K562 (cell line): ENCODE measurements around the gene FOXJ2.

Experiments
- COPS2 ChIP-seq: fragments of 450-650 bp; conservative IDR thresholded peaks from 2 replicates; pipeline ENCODE4 v1.6.1; 2016; ENCODE audit warnings: mild to moderate bottlenecking, moderate library complexity
- E2F1 ChIP-seq: sonication (generic); formaldehyde crosslinking; IDR thresholded peaks from 2 replicates; pipeline ENCODE4 v1.8.1; 2023; ENCODE audit warnings: mild to moderate bottlenecking, missing genetic modification reagents, moderate library complexity
- ELF4 ChIP-seq: fragments of 450-650 bp; formaldehyde crosslinking; IDR thresholded peaks from 2 replicates; pipeline ENCODE4 v1.4.0; 2022; ENCODE audit warnings: missing genetic modification characterization
- HEY1 ChIP-seq: fragments of 250-450 bp; sonication (Bioruptor Pico); IDR thresholded peaks from 2 replicates; pipeline ENCODE4 v1.5.0; 2020; ENCODE audit warnings: mild to moderate bottlenecking, moderate library complexity, borderline replicate concordance
- JUNB ChIP-seq: fragments of 450-650 bp; formaldehyde crosslinking; conservative IDR thresholded peaks from 2 replicates; pipeline ENCODE4 v1.4.0; 2020; ENCODE audit warnings: mild to moderate bottlenecking
- NFE2 ChIP-seq: IDR thresholded peaks from 2 replicates; pipeline ENCODE4 v1.6.1; 2014; ENCODE audit warnings: antibody characterized with exemption, low read depth
- NR2F6 ChIP-seq: fragments of 450-650 bp; formaldehyde crosslinking; IDR thresholded peaks from 2 replicates; pipeline ENCODE4 v1.4.0; 2020; ENCODE audit warnings: mild to moderate bottlenecking
- POLR2A ChIP-seq: fragments of 450-650 bp; conservative IDR thresholded peaks from 2 replicates; pipeline ENCODE4 v1.6.1; 2016
- POLR2AphosphoS5 ChIP-seq: IDR thresholded peaks from 2 replicates; pipeline ENCODE4 v1.6.1; 2011; ENCODE audit warnings: mild to moderate bottlenecking, low read depth, low read length, moderate library complexity; ENCODE audit not compliant: control insufficient read depth, insufficient read depth
- TAF1 ChIP-seq: IDR thresholded peaks from 2 replicates; pipeline ENCODE4 v1.6.1; 2011; ENCODE audit warnings: mild to moderate bottlenecking, low read length, moderate library complexity; ENCODE audit not compliant: insufficient read depth, control insufficient read depth, severe bottlenecking; ENCODE audit errors: extremely low read depth
- TBL1XR1 ChIP-seq, 2 experiments: IDR thresholded peaks; 2 replicates each; pipeline ENCODE4 v1.6.1; 2012; ENCODE audit warnings: improper control_type of control experiment in 2 of 2, low read length in 2 of 2, mild to moderate bottlenecking in 1 of 2
- ZNF311 ChIP-seq: fragments of 250-450 bp; sonication (Bioruptor Pico); IDR thresholded peaks from 2 replicates; pipeline ENCODE4 v1.4.0; 2020; ENCODE audit warnings: mild to moderate bottlenecking, moderate library complexity
- TF ChIP-seq, protein P1 (sequence below): fragments of 450-650 bp; conservative IDR thresholded peaks from 2 replicates; pipeline ENCODE4 v1.6.1; 2016; ENCODE audit warnings: missing genetic modification characterization, low read depth, mild to moderate bottlenecking, control low read depth, missing compliant biosample characterization

DNA sequence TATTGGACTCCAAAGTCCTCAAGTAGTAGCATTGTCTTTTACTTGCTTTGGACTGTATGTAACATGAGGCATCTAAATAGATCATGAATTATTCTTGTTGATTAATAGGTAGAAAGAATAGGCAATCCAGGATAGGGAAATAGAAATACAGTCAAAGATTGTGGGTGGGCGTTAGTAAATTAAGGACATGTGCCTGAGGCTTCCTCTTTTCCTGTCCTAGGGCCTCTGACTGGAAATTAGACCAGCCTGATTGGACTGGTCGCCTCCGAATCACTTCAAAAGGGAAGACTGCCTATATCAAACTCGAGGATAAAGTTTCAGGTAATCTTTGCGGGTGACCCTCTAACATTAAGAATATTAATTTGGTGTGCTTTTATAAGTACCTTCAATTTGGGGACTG lies 57.2 kb downstream of the FOXJ2 start:
- TF ChIP-seq TAF1 (no peak), ELF4 (CRISPR knock-in tag) (no peak), JUNB (CRISPR knock-in tag) (no peak), TBL1XR1 (IDR thresholded peaks at IDR 0.05; ENCODE audit: low read length in 2 of 2) (no peak), POLR2A (no peak), POLR2AphosphoS5 (no peak), ZNF311 (no peak), NR2F6 (no peak), HEY1 (CRISPR knock-in tag) (no peak), NFE2 (no peak), E2F1 (CRISPR knock-in tag) (no peak), COPS2 (no peak)
- TF ChIP-seq, protein P1, sequence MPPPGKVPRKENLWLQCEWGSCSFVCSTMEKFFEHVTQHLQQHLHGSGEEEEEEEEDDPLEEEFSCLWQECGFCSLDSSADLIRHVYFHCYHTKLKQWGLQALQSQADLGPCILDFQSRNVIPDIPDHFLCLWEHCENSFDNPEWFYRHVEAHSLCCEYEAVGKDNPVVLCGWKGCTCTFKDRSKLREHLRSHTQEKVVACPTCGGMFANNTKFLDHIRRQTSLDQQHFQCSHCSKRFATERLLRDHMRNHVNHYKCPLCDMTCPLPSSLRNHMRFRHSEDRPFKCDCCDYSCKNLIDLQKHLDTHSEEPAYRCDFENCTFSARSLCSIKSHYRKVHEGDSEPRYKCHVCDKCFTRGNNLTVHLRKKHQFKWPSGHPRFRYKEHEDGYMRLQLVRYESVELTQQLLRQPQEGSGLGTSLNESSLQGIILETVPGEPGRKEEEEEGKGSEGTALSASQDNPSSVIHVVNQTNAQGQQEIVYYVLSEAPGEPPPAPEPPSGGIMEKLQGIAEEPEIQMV (tag): no peak
